Measurements from ENCODE around the gene CCL25. TPM values are rescaled to one million over a fixed set of nuclear protein-coding genes. Genes with fewer than 3 reads are reported as not detected.

CCL25 gene
- total RNA-seq, 1 donor from 2014 or later: 1.4 TPM

- Mint-ChIP-seq H3K27ac (no peak overlapping the region), H3K9me3 (peaks cover 15% of the 10 kb centered on the region), H3K4me1 (ENCODE audit: unreplicated experiment) (peaks cover 4% of the 10 kb centered on the region), H3K36me3 (peaks cover 29% of the 10 kb centered on the region), H3K27me3 (no peaks in the 10 kb centered on the region), H3K4me3 (no peak overlapping the region)
- no peak for DNase-seq (ENCODE audit: extremely low spot score, unreplicated experiment)
- no peak for TF ChIP-seq CTCF (conservative IDR thresholded peaks at IDR 0.05)
These were observed 19.4 kb downstream of the CCL25 start for GRCh38 chr19:8071912-8072311.

GRCh38 chr19:8074501-8074900 is 21.9 kb downstream of the CCL25 start:
- H3K9me3 Mint-ChIP-seq: peaks cover 15% of the 10 kb centered on the region
- no peak overlapping the region for H3K27ac Mint-ChIP-seq
- H3K27me3 Mint-ChIP-seq: no peaks in the 10 kb centered on the region
- no peak for DNase-seq (ENCODE audit: extremely low spot score, unreplicated experiment)
- no peak overlapping the region for H3K4me3 Mint-ChIP-seq
- TF ChIP-seq CTCF (conservative IDR thresholded peaks at IDR 0.05): no peak
- peaks cover 4% of the 10 kb centered on the region for H3K4me1 Mint-ChIP-seq (ENCODE audit: unreplicated experiment)
- H3K36me3 Mint-ChIP-seq: peaks cover 32% of the 10 kb centered on the region

GRCh38 chr19:8075158-8076074 is 22.9 kb downstream of the CCL25 start:
- no peak for DNase-seq (ENCODE audit: extremely low spot score, unreplicated experiment)
- peak overlapping the region; percentile 43 for H3K27ac Mint-ChIP-seq
- peaks cover 4% of the 10 kb centered on the region for H3K4me1 Mint-ChIP-seq (ENCODE audit: unreplicated experiment)
- H3K27me3 Mint-ChIP-seq: no peaks in the 10 kb centered on the region
- peaks cover 10% of the 10 kb centered on the region for H3K9me3 Mint-ChIP-seq
- peaks cover 26% of the 10 kb centered on the region for H3K36me3 Mint-ChIP-seq
- no peak for TF ChIP-seq CTCF (conservative IDR thresholded peaks at IDR 0.05)
- no peak overlapping the region for H3K4me3 Mint-ChIP-seq

GRCh38 chr19:8079988-8080387 is 27.4 kb downstream of the CCL25 start:
- peaks cover 4% of the 10 kb centered on the region for H3K4me1 Mint-ChIP-seq (ENCODE audit: unreplicated experiment)
- H3K36me3 Mint-ChIP-seq: peaks cover 20% of the 10 kb centered on the region
- DNase-seq (ENCODE audit: extremely low spot score, unreplicated experiment): no peak
- H3K27me3 Mint-ChIP-seq: no peaks in the 10 kb centered on the region
- H3K9me3 Mint-ChIP-seq: no peaks in the 10 kb centered on the region
- no peak overlapping the region for H3K4me3 Mint-ChIP-seq
- TF ChIP-seq CTCF (conservative IDR thresholded peaks at IDR 0.05): no peak
- H3K27ac Mint-ChIP-seq: no peak overlapping the region

- Mint-ChIP-seq H3K9me3 (no peaks in the 10 kb centered on the region), H3K36me3 (peaks cover 15% of the 10 kb centered on the region)
These were observed 28.3 kb downstream of the CCL25 start for GRCh38 chr19:8080832-8081231.

More at GRCh38 chr19:8080832-8081231, 28.3 kb downstream of the CCL25 start:
- no peak for TF ChIP-seq CTCF (conservative IDR thresholded peaks at IDR 0.05)
- DNase-seq (ENCODE audit: extremely low spot score, unreplicated experiment): no peak
- no peak overlapping the region for H3K27ac Mint-ChIP-seq
- H3K27me3 Mint-ChIP-seq: no peaks in the 10 kb centered on the region
- peaks cover 2% of the 10 kb centered on the region for H3K4me1 Mint-ChIP-seq (ENCODE audit: unreplicated experiment)
- H3K4me3 Mint-ChIP-seq: no peak overlapping the region

Measured in type B pancreatic cell (in vitro differentiated cells).